ENCODE results near the gene DDX1. TPM values are rescaled to one million over a fixed set of nuclear protein-coding genes. Genes with fewer than 3 reads are reported as not detected.
A peak's percentile ranks its signal among the peaks of the same experiment; 100 is the strongest.

Gene DDX1
- total and polyA plus RNA-seq, 11 donors = 97.7 to 193 (median 136) TPM

DNA sequence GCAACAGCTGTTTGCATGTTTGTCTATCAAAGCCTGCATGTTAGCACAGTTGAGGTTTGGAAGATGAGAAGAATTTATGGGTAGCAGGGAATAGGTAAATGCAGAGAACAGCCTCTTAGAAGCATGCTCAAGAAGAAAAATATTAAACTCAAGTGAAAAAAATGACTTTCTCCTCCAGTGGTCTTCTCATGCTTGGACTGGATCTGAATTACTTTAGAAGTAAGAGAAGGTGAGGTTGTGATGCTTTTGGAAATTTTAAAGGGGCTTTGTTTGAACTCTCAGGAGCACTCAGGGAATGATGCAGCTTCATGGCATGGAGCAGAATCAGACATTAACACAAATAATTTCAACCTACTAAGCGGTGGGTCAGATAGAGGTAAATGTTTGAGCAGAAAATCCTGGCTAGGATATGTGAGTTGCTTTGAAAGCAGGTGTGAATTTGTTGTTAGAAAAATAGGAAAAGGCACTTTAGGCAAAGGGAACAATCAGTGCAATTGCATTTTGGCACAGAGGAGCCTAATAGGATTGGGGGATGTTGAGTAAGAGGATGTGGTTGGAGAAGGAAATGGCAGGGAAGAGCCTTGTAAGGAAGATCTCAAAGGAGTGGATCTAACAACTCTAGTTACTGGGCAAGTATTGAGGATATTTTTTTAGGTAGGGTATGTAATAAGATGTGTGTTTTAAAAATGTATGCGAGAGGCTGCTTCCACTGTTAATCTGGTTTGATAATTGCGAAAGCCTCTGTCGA is 76.3 kb downstream of the DDX1 start:
- no peak overlapping the region for H3K27ac ChIP-seq
- no peaks in the 10 kb centered on the region for H3K36me3 ChIP-seq
- DNase-seq (no peak), ATAC-seq (peak in 3 of 4 donors; percentile 42 to 53 (median 47))
- peaks cover 0 to 5% (median 0%) of the 10 kb centered on the region in 9 donors for H3K27me3 ChIP-seq
- intact Hi-C loops (cut with DNase I) = loop anchor here in 1 of 10 donors (10.0 kb wide), 1 partner anchor 77 kb away; no protein-coding TSS in a partner anchor
- TF ChIP-seq, protein P1, sequence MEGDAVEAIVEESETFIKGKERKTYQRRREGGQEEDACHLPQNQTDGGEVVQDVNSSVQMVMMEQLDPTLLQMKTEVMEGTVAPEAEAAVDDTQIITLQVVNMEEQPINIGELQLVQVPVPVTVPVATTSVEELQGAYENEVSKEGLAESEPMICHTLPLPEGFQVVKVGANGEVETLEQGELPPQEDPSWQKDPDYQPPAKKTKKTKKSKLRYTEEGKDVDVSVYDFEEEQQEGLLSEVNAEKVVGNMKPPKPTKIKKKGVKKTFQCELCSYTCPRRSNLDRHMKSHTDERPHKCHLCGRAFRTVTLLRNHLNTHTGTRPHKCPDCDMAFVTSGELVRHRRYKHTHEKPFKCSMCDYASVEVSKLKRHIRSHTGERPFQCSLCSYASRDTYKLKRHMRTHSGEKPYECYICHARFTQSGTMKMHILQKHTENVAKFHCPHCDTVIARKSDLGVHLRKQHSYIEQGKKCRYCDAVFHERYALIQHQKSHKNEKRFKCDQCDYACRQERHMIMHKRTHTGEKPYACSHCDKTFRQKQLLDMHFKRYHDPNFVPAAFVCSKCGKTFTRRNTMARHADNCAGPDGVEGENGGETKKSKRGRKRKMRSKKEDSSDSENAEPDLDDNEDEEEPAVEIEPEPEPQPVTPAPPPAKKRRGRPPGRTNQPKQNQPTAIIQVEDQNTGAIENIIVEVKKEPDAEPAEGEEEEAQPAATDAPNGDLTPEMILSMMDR (IDR thresholded peaks at IDR 0.05) = no peak
- no peak for TF ChIP-seq POLR2A (IDR thresholded peaks at IDR 0.05)
- H3K9me3 ChIP-seq = peaks cover 0 to 3% (median 0%) of the 10 kb centered on the region in 12 donors
- 64 to 79% (median 75%) methylated on average over 4 of the region's 4 CpGs for WGBS, 4 donors
- peaks cover 0 to 10% (median 0%) of the 10 kb centered on the region in 12 donors for H3K4me1 ChIP-seq
- H3K4me3 ChIP-seq = no peak overlapping the region

DNA sequence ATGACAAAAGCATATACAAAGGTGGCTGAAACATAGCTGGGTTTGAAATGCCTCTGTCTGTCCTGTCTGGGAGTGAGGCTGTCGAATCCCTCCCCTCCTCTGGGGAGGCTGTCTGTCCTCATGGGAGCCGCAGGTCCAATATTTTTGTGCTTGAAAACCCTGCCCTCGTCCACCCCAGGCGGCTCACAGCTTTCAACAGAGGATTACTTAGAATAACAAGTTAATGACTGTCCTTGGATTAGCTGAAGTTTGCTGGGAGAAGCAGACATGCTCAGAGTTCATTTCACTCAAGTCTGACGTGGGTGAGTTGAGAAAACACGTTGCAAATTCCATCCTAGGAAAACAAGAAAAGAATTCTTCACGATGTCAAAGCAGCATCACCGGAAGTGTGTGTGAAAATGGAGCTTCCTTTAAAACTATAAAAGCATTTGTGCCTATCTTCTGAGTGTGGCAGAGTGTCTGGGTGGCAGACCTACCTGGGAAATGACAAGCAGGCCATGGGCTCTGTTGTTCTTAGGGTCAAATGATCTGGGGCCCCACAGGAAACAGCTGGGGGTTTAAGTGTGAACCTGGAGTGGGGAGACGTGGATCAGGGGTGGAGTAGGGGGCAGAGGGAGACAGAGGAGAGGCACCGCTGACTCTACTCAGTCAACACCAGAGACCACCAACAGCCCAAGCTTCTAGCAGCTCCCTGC is 77.1 kb downstream of the DDX1 start:
- Histone ChIP-seq H3K36me3 (no peaks in the 10 kb centered on the region), H3K9me3 (peaks cover 0 to 3% (median 0%) of the 10 kb centered on the region in 12 donors), H3K4me3 (no peak overlapping the region), H3K27ac (no peak overlapping the region), H3K27me3 (peaks cover 0 to 5% (median 0%) of the 10 kb centered on the region in 9 donors), H3K4me1 (peaks cover 0 to 10% (median 0%) of the 10 kb centered on the region in 12 donors)
- ATAC-seq (no peak), DNase-seq (no peak)
- TF ChIP-seq POLR2A (IDR thresholded peaks at IDR 0.05) = no peak
- TF ChIP-seq, protein P1 (IDR thresholded peaks at IDR 0.05) = no peak
- intact Hi-C loops (cut with DNase I) = loop anchor here in 1 of 10 donors (10.0 kb wide), 1 partner anchor 76 kb away; no protein-coding TSS in a partner anchor
- 53 to 59% (median 56%) methylated on average over 10 of the region's 10 CpGs for WGBS, 4 donors

DNA sequence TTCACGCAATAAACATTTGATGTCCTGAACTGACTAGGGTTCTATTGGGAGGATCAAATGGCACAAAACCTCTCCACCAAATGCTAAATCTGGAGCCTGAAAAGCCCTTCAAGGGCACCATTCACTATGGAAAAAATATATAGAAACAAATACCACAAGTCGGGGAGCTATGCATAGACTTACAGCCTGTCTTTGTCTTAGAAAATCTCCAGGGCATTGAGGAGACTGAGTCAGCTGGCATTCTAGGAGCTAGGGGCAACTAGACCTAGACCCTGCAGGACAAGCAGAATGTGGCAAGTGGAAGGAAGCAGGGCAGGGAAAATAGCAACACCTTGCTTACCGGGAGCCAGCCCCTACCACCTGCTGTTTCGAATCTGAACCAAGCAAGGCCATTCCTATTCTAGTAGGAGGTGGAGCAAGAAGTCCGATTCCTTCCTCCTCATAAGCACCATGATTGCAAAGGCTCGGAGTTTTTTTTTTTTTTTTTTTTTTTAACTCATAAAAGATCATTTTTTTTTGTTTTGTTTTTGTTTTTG is 77.8 kb downstream of the DDX1 start:
- Histone ChIP-seq H3K4me3 (no peak overlapping the region), H3K27ac (no peak overlapping the region), H3K27me3 (peaks cover 0 to 5% (median 0%) of the 10 kb centered on the region in 9 donors), H3K9me3 (peaks cover 0 to 3% (median 0%) of the 10 kb centered on the region in 12 donors), H3K4me1 (peaks cover 0 to 10% (median 0%) of the 10 kb centered on the region in 12 donors), H3K36me3 (no peaks in the 10 kb centered on the region)
- TF ChIP-seq, protein P1 (IDR thresholded peaks at IDR 0.05) = no peak
- no peak for TF ChIP-seq POLR2A (IDR thresholded peaks at IDR 0.05)
- WGBS, 4 donors = 91 to 94% (median 93%) methylated on average over 6 of the region's 6 CpGs
- ATAC-seq (no peak), DNase-seq (no peak)
- intact Hi-C loops (cut with DNase I) = loop anchor here in 1 of 10 donors (10.0 kb wide), 1 partner anchor 75 kb away; no protein-coding TSS in a partner anchor

DNA sequence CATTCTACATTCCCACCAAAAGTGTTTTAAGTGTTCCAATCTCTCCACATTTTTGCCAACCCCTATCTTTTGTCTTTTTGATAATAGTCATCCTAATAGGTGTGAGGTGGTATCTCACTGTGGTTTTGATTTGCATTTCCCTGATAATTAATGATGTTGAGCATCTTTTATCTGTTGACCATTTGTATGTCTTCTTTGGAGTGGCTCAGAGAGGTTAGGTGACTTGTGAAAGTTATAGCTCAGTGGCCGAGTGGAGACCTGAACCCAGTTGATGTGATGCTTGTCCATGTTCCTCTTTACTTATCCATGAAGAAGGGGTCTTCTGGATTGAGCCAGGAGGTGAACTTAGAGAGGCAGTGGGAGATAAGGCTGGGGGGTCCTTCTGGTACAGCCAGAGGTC is 78.8 kb downstream of the DDX1 start:
- Histone ChIP-seq H3K4me3 (no peak overlapping the region), H3K4me1 (peaks cover 0 to 10% (median 0%) of the 10 kb centered on the region in 12 donors), H3K27ac (no peak overlapping the region), H3K9me3 (peaks cover 0 to 3% (median 0%) of the 10 kb centered on the region in 12 donors), H3K36me3 (no peaks in the 10 kb centered on the region), H3K27me3 (peaks cover 0 to 5% (median 0%) of the 10 kb centered on the region in 9 donors)
- TF ChIP-seq POLR2A (IDR thresholded peaks at IDR 0.05) = no peak
- no peak for ATAC-seq
- DNase-seq = no peak
- 80 to 100% (median 82%) methylated on average over 1 of the region's 1 CpG for WGBS, 4 donors
- intact Hi-C loops (cut with DNase I) = no loop called here

Data from heart left ventricle (tissue), 16 donors.